Fibroblast of lung (primary cell): Measurements from ENCODE around the gene TRPM4. TPM values are rescaled to one million over a fixed set of nuclear protein-coding genes. Genes with fewer than 3 reads are reported as not detected.
"Not testable (repeated sequence)": the region's sequence is repeated elsewhere in the genome, so short reads cannot be mapped to it uniquely, and the experiment has no call there.

Experiments used
- DNase-seq, 2 donors: peaks; one replicate each; pipeline versions ENCODE4 v3.0.0 to v3.0.0-alpha.2; 2010; ENCODE audit warnings: low read depth in 2 of 2
- H2AFZ ChIP-seq: 2 replicates; pipeline ENCODE4 v1.5.1; 2012; ENCODE audit warnings: low read length, control low read depth, inconsistent platforms
- H3K27ac ChIP-seq: 2 replicates; pipeline ENCODE4 v1.5.1; 2011; ENCODE audit warnings: low read length, control low read depth; ENCODE audit not compliant: insufficient read depth
- H3K27me3 ChIP-seq: 2 replicates; pipeline ENCODE4 v1.5.1; 2011; ENCODE audit warnings: mild to moderate bottlenecking, low read length; ENCODE audit not compliant: control insufficient read depth, insufficient read depth
- H3K36me3 ChIP-seq: 2 replicates; pipeline ENCODE4 v1.5.1; 2011; ENCODE audit warnings: low read length; ENCODE audit not compliant: control insufficient read depth, insufficient read depth
- H3K4me1 ChIP-seq: 2 replicates; pipeline ENCODE4 v1.5.1; 2011; ENCODE audit warnings: low read length; ENCODE audit not compliant: control insufficient read depth, insufficient read depth; ENCODE audit errors: extremely low read depth
- H3K4me2 ChIP-seq: 2 replicates; pipeline ENCODE4 v1.5.1; 2011; ENCODE audit warnings: low read length, control low read depth; ENCODE audit not compliant: insufficient read depth; ENCODE audit errors: extremely low read depth
- H3K4me3 ChIP-seq, 4 experiments: fragments of 200-600 bp in 1 of 4; sonication (generic) in 1 of 4; replicated peaks in 1 of 4; 2 replicates each; pipeline ENCODE4 v1.5.1; 2011 to 2016; ENCODE audit warnings: low read length in 4 of 4, low read depth in 3 of 4, mild to moderate bottlenecking in 3 of 4, control low read depth in 2 of 4, inconsistent platforms in 1 of 4, mixed read lengths in 1 of 4; ENCODE audit not compliant: insufficient read depth in 1 of 4; ENCODE audit errors: control extremely low read depth in 1 of 4
- H3K79me2 ChIP-seq: 2 replicates; pipeline ENCODE4 v1.5.1; 2012; ENCODE audit warnings: mild to moderate bottlenecking, low read length, inconsistent platforms; ENCODE audit not compliant: control insufficient read depth, insufficient read depth
- H3K9ac ChIP-seq: 2 replicates; pipeline ENCODE4 v1.5.1; 2011; ENCODE audit warnings: mild to moderate bottlenecking, low read length, control low read depth; ENCODE audit not compliant: insufficient read depth
- H3K9me3 ChIP-seq: 2 replicates; pipeline ENCODE4 v1.5.1; 2012; ENCODE audit warnings: low read depth, low read length; ENCODE audit not compliant: control insufficient read depth, insufficient read depth
- H4K20me1 ChIP-seq: 2 replicates; pipeline ENCODE4 v1.5.1; 2011; ENCODE audit warnings: low read length; ENCODE audit not compliant: control insufficient read depth, insufficient read depth; ENCODE audit errors: extremely low read depth
- EZH2 ChIP-seq: IDR thresholded peaks from 2 replicates; pipeline ENCODE4 v1.5.1; 2012; ENCODE audit warnings: low read length, control low read depth, mild to moderate bottlenecking; ENCODE audit errors: missing control alignments
- polyA plus RNA-seq, 2 donors: library from polyadenylated mRNA; depleted of rRNA in 1 of 2; stranded (reverse) in 1 of 2; unstranded in 1 of 2; fragments of >200 nt; gene quantifications; 2 replicates each; pipeline ENCODE4 v1.2.1, GENCODE V29; 2011 to 2012; ENCODE audit warnings: missing spikeins in 1 of 2
- total RNA-seq: library from RNA; depleted of rRNA; stranded (reverse); fragments of >200 nt; gene quantifications from 2 replicates; pipeline ENCODE4 v1.2.1, GENCODE V29; 2014
- TF ChIP-seq, protein P1 (sequence below), 2 donors: IDR thresholded peaks in 1 of 2; conservative IDR thresholded peaks in 1 of 2; 1 replicate in 1 of 2; 2 replicates in 1 of 2; pipeline ENCODE4 v1.5.1; 2011 to 2012; ENCODE audit warnings: low read length in 2 of 2, control low read depth in 1 of 2, inconsistent platforms in 1 of 2, low read depth in 1 of 2, mild to moderate bottlenecking in 1 of 2

The TRPM4 gene
- total and polyA plus RNA-seq, 2 donors (not counting 1 experiment from before 2014, with no cell fraction given), result 6.7 to 18.7 TPM

DNA sequence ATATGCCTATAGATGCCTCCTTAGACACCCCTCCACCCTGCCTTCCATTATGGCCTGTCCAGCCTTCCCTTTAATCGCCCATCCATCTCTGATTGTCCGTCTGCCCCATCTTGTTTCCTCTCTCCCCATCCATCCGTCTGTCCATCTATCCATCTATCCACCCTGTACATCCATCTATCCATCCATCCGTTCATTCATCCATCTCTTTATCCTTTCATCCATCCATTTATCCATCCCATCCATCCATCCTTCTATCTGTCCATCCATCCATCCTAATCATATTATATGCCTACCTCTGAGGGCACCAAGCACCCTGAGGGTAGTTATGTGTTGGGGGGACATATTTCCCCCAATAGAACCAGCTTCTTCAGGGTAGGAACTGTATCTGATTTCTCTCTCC lies 23.1 kb downstream of the TRPM4 start:
- Histone ChIP-seq H4K20me1 (no peaks in the 10 kb centered on the region), H3K27ac (no peak overlapping the region), H3K36me3 (peaks cover 1% of the 10 kb centered on the region), H3K4me2 (no peak overlapping the region), H3K4me1 (no peaks in the 10 kb centered on the region), H3K79me2 (no peaks in the 10 kb centered on the region), H3K4me3 (no peak overlapping the region), H3K27me3 (no peaks in the 10 kb centered on the region), H3K9me3 (no peaks in the 10 kb centered on the region), H3K9ac (no peak overlapping the region), H2AFZ (no peak overlapping the region)
- no peak for DNase-seq
- TF ChIP-seq, protein P1, sequence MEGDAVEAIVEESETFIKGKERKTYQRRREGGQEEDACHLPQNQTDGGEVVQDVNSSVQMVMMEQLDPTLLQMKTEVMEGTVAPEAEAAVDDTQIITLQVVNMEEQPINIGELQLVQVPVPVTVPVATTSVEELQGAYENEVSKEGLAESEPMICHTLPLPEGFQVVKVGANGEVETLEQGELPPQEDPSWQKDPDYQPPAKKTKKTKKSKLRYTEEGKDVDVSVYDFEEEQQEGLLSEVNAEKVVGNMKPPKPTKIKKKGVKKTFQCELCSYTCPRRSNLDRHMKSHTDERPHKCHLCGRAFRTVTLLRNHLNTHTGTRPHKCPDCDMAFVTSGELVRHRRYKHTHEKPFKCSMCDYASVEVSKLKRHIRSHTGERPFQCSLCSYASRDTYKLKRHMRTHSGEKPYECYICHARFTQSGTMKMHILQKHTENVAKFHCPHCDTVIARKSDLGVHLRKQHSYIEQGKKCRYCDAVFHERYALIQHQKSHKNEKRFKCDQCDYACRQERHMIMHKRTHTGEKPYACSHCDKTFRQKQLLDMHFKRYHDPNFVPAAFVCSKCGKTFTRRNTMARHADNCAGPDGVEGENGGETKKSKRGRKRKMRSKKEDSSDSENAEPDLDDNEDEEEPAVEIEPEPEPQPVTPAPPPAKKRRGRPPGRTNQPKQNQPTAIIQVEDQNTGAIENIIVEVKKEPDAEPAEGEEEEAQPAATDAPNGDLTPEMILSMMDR (conservative IDR thresholded peaks at IDR 0.05 in 1 of 2, IDR thresholded peaks at IDR 0.05 in 1 of 2; ENCODE audit: low read depth in 1 of 2, low read length in 2 of 2), result no peak

DNA sequence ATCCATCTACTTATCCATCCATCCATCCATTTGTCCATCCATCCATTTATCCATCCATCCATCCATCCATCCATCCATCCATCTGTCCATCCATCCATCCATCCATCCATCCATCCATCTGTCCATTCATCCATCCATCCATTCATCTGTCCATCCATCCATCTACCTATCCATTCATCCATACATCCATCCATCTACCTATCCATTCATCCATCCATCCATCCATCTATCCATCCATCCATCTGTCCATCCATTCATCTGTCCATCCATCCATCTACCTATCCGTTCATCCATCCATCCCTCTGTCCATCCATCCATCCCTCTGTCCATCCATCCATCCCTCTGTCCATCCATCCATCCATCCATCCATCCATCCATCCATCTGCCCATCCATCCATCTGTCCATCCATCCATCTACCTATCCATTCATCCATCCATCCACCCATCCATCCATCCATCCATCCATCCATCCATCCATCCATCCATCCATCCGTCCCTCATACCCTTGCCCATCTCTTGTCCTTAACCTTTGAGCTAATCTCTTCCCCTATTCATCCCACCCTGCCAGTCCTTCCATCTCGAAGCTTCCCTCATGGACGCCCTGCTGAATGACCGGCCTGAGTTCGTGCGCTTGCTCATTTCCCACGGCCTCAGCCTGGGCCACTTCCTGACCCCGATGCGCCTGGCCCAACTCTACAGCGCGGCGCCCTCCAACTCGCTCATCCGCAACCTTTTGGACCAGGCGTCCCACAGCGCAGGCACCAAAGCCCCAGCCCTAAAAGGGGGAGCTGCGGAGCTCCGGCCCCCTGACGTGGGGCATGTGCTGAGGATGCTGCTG lies 24.6 kb downstream of the TRPM4 start:
- H3K4me1 ChIP-seq, H3K9ac ChIP-seq, H2AFZ ChIP-seq, H3K27ac ChIP-seq, H3K36me3 ChIP-seq, DNase-seq, H3K27me3 ChIP-seq, H3K79me2 ChIP-seq, H4K20me1 ChIP-seq, H3K4me3 ChIP-seq, H3K9me3 ChIP-seq, H3K4me2 ChIP-seq: not testable (repeated sequence)

DNA sequence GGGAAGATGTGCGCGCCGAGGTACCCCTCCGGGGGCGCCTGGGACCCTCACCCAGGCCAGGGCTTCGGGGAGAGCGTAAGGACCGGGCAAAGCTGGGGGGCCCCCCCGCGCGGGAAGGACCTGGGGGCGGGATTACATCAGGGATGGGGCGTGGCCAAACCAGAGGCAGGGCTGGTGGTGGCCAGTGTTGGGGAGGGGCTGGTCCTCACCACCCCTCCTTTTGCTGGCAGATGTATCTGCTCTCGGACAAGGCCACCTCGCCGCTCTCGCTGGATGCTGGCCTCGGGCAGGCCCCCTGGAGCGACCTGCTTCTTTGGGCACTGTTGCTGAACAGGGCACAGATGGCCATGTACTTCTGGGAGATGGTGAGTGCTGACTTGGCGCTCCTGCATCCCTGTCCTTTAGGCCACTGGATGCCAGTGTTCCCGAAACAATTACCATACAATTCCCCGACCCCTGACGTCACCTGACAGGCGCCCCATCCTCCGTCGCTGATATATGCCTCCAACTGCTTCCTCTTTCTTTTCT lies 25.3 kb downstream of the TRPM4 start:
- H3K27ac ChIP-seq, result no peak overlapping the region
- H3K4me3 ChIP-seq, result no peak overlapping the region
- H3K4me2 ChIP-seq, result no peak overlapping the region
- H2AFZ ChIP-seq, result no peak overlapping the region
- H3K9ac ChIP-seq, result no peak overlapping the region
- no peak for DNase-seq
- TF ChIP-seq, protein P1 (conservative IDR thresholded peaks at IDR 0.05 in 1 of 2, IDR thresholded peaks at IDR 0.05 in 1 of 2; ENCODE audit: low read depth in 1 of 2, low read length in 2 of 2), result no peak
- no peak for TF ChIP-seq EZH2
- H3K9me3 ChIP-seq, result no peaks in the 10 kb centered on the region
- no peaks in the 10 kb centered on the region for H3K27me3 ChIP-seq
- no peaks in the 10 kb centered on the region for H3K79me2 ChIP-seq
- no peaks in the 10 kb centered on the region for H4K20me1 ChIP-seq
- no peaks in the 10 kb centered on the region for H3K4me1 ChIP-seq
- H3K36me3 ChIP-seq, result peaks cover 1% of the 10 kb centered on the region
